Measurements from ENCODE around the gene CCL26. TPM values are rescaled to one million over a fixed set of nuclear protein-coding genes. Genes with fewer than 3 reads are reported as not detected.
"Not testable (repeated sequence)": the region's sequence is repeated elsewhere in the genome, so short reads cannot be mapped to it uniquely, and the experiment has no call there.

CCL26 gene
- total and polyA plus RNA-seq, 2 of the 4 experiments (the other 2 are of a cell fraction), result not detected

DNA sequence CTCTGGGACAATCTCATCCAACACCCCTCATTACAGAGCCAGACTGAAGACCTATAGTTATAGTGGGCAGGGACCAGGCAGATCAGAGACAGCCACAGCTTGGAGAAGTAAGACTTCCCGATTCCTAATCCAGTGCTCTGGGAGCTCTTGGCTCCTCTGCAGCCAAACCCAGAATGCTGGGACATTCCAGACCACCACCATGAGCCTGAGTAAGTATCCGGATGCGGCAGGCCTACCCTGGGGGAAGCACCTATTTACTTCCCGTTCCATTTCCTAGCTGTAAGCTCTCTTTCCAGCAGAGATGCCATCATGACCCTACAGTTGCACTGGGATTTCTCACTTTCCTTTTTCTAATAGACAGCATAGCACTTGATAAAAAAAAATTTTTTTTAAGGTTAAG lies 49.6 kb downstream of the CCL26 start:
- no peak overlapping the region for H2BK120ac ChIP-seq (ENCODE audit: low read depth, low read length)
- H4K20me1 ChIP-seq (ENCODE audit: insufficient read depth, low read length), result no peaks in the 10 kb centered on the region
- dilution Hi-C loops (cut with HindIII; ENCODE audit: low sequenced_read_pairs, unreplicated experiment) (no loop called here), in situ Hi-C loops (cut with MboI; ENCODE audit: low sequenced_read_pairs) (no loop called here), intact Hi-C loops (cut with micrococcal nuclease) (no loop called here)
- H3K18ac ChIP-seq (ENCODE audit: low read depth, low read length), result no peak overlapping the region
- H3K36me3 ChIP-seq (ENCODE audit: control insufficient read depth, insufficient read depth, low read length), result peaks cover 2% of the 10 kb centered on the region; the same call in 1 of the 2 replicates
- no peak overlapping the region for H3K4ac ChIP-seq (ENCODE audit: low read depth, low read length)
- H2AK9ac ChIP-seq (replicated peaks; ENCODE audit: low read depth, low read length, poor library complexity), result no peak overlapping the region
- no peak overlapping the region for H2BK20ac ChIP-seq (ENCODE audit: low read depth, low read length)
- peaks cover 11% of the 10 kb centered on the region for H3K9me1 ChIP-seq (ENCODE audit: insufficient read depth, low read length)
- H3K23ac ChIP-seq (ENCODE audit: low read depth, low read length), result no peak overlapping the region
- no peak overlapping the region for H2AFZ ChIP-seq (replicated peaks; ENCODE audit: low read length, poor library complexity)
- H3K27ac ChIP-seq (ENCODE audit: insufficient read depth, low read length), result no peak overlapping the region
- H3K9ac ChIP-seq (ENCODE audit: low read depth, low read length), result no peak overlapping the region
- H3K4me1 ChIP-seq (ENCODE audit: control insufficient read depth, insufficient read depth, low read length), result 0 out of 2 replicates have a peak, but pooled peaks cover 3% of the 10 kb centered on the region
- TF ChIP-seq, protein P1, sequence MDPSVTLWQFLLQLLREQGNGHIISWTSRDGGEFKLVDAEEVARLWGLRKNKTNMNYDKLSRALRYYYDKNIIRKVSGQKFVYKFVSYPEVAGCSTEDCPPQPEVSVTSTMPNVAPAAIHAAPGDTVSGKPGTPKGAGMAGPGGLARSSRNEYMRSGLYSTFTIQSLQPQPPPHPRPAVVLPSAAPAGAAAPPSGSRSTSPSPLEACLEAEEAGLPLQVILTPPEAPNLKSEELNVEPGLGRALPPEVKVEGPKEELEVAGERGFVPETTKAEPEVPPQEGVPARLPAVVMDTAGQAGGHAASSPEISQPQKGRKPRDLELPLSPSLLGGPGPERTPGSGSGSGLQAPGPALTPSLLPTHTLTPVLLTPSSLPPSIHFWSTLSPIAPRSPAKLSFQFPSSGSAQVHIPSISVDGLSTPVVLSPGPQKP (IDR thresholded peaks at IDR 0.05; ENCODE audit: borderline replicate concordance, low read depth, low read length), result no peak
- TF ChIP-seq NFE2L2 (IDR thresholded peaks at IDR 0.05; ENCODE audit: low read depth, low read length) (no peak), SMC3 (IDR thresholded peaks at IDR 0.05; ENCODE audit: low read depth, low read length) (no peak)
- H2BK15ac ChIP-seq (ENCODE audit: low read depth, low read length), result no peak overlapping the region
- CTCF ChIA-PET, result interaction anchor here (0.6 kb wide), 1 partner anchor 11 kb away, joined by 4 read pairs; no protein-coding TSS in a partner anchor
- DNase-seq (no peak), ATAC-seq (ENCODE audit: low read depth) (no peak)
- no peak overlapping the region for H4K8ac ChIP-seq (ENCODE audit: low read depth in 2 of 2, low read length in 2 of 2)
- BruUV-seq (replicated peaks), result no TSS peak
- no peak overlapping the region for H4K91ac ChIP-seq (ENCODE audit: insufficient read depth, low read depth, low read length)
- no peak overlapping the region for H3K56ac ChIP-seq (ENCODE audit: extremely low read depth, insufficient read depth, low read length)
- no peak overlapping the region for H4K5ac ChIP-seq (ENCODE audit: low read depth, low read length)
- H3K14ac ChIP-seq (replicated peaks; ENCODE audit: low read depth, low read length), result no peak overlapping the region
- H3K79me1 ChIP-seq (ENCODE audit: low read depth in 1 of 2, low read length in 2 of 2), result peaks cover 0 to 44% of the 10 kb centered on the region in 2 experiments; a peak in 3 of 4 replicates
- no peak overlapping the region for H3K4me2 ChIP-seq (ENCODE audit: low read depth, low read length)
- H3K9me3 ChIP-seq (ENCODE audit: control insufficient read depth, insufficient read depth, low read length), result no peaks in the 10 kb centered on the region
- WGBS, 2 experiments (ENCODE audit: extremely low coverage in 2 of 2, insufficient read length in 1 of 2), result 100% methylated on average over 1 of the region's 4 CpGs; no CpG with 5 or more reads in 1 of the 2 experiments
- H3K4me3 ChIP-seq (ENCODE audit: insufficient read depth, low read depth, low read length), result no peak overlapping the region
- no peak overlapping the region for H2BK5ac ChIP-seq (ENCODE audit: low read depth, low read length, poor library complexity, severe bottlenecking)
- no peak overlapping the region for H2AK5ac ChIP-seq (ENCODE audit: low read depth, low read length)
- POLR2A ChIA-PET (ENCODE audit: unreplicated experiment), result no interaction called here
- no peaks in the 10 kb centered on the region for H3K27me3 ChIP-seq (ENCODE audit: control insufficient read depth, insufficient read depth, low read length)

DNA sequence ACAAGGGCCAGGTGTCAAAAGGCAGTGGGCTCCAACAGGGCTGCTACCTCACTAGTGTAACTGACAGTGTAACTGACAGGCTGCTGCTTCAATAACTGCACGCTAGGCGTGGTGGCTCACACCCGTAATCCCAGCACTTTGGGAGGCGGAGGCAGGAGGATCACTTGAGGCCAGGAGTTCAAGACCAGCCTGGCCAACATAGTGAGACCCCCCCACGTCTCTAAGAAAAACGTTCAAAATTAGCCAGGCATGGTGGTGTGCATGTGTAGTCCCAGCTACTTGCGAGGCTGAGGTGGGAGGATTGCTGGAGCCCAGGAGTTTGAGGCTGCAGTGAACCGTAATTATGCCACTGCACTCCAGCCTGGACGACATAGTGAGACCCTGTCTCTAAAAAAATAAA lies 50.1 kb downstream of the CCL26 start:
- H3K18ac ChIP-seq (ENCODE audit: low read depth, low read length); H3K9me3 ChIP-seq (ENCODE audit: control insufficient read depth, insufficient read depth, low read length); H2BK120ac ChIP-seq (ENCODE audit: low read depth, low read length); H3K27me3 ChIP-seq (ENCODE audit: control insufficient read depth, insufficient read depth, low read length); intact Hi-C loops (cut with micrococcal nuclease); H3K23ac ChIP-seq (ENCODE audit: low read depth, low read length); H3K14ac ChIP-seq (replicated peaks; ENCODE audit: low read depth, low read length); H3K4me2 ChIP-seq (ENCODE audit: low read depth, low read length); ATAC-seq (ENCODE audit: low read depth); in situ Hi-C loops (cut with MboI; ENCODE audit: low sequenced_read_pairs); H3K56ac ChIP-seq (ENCODE audit: extremely low read depth, insufficient read depth, low read length); H4K91ac ChIP-seq (ENCODE audit: insufficient read depth, low read depth, low read length); POLR2A ChIA-PET (ENCODE audit: unreplicated experiment); BruUV-seq (replicated peaks); H2AK9ac ChIP-seq (replicated peaks; ENCODE audit: low read depth, low read length, poor library complexity); DNase-seq; H2BK5ac ChIP-seq (ENCODE audit: low read depth, low read length, poor library complexity, severe bottlenecking); H3K27ac ChIP-seq (ENCODE audit: insufficient read depth, low read length); H4K20me1 ChIP-seq (ENCODE audit: insufficient read depth, low read length); H2BK15ac ChIP-seq (ENCODE audit: low read depth, low read length); H2AFZ ChIP-seq (replicated peaks; ENCODE audit: low read length, poor library complexity); H4K5ac ChIP-seq (ENCODE audit: low read depth, low read length); dilution Hi-C loops (cut with HindIII; ENCODE audit: low sequenced_read_pairs, unreplicated experiment); H4K8ac ChIP-seq (ENCODE audit: low read depth in 2 of 2, low read length in 2 of 2); H2BK20ac ChIP-seq (ENCODE audit: low read depth, low read length); H3K36me3 ChIP-seq (ENCODE audit: control insufficient read depth, insufficient read depth, low read length); H3K4me1 ChIP-seq (ENCODE audit: control insufficient read depth, insufficient read depth, low read length); H3K4me3 ChIP-seq (ENCODE audit: insufficient read depth, low read depth, low read length); H3K9ac ChIP-seq (ENCODE audit: low read depth, low read length): not testable (repeated sequence)
- H3K79me1 ChIP-seq (ENCODE audit: low read depth in 1 of 2, low read length in 2 of 2), result peaks cover 0 to 41% of the 10 kb centered on the region in 2 experiments; a peak in 3 of 4 replicates
- H3K9me1 ChIP-seq (ENCODE audit: insufficient read depth, low read length), result peaks cover 11% of the 10 kb centered on the region
- H3K4ac ChIP-seq (ENCODE audit: low read depth, low read length), result peak overlapping the region; percentile 16; the same call in 1 of the 2 replicates
- WGBS, 2 experiments (ENCODE audit: extremely low coverage in 2 of 2, insufficient read length in 1 of 2), result 91% methylated on average over 6 of the region's 9 CpGs; no CpG with 5 or more reads in 1 of the 2 experiments
- H2AK5ac ChIP-seq (ENCODE audit: low read depth, low read length), result peak overlapping the region; percentile 40; the same call in 1 of the 2 replicates
- CTCF ChIA-PET, result interaction anchor here (0.6 kb wide), 2 partner anchors 12 to 570 kb away, joined by 3 to 4 read pairs; no protein-coding TSS in a partner anchor
